Activated naive CD4-positive, alpha-beta T cell treated with anti-CD3 and anti-CD28 coated beads for 36 hours (primary cell): ENCODE measurements around the gene GLE1. TPM values are rescaled to one million over a fixed set of nuclear protein-coding genes. Genes with fewer than 3 reads are reported as not detected.

Experiments used
- CTCF ChIA-PET: fragments of 350-600 bp; sonication (Branson Sonifier 250); formaldehyde crosslinking; loops from one replicate; lab custom pipeline; 2021; ENCODE audit warnings: antibody characterized with exemption; lab: Charles Lee
- DNase-seq: peaks from one replicate; pipeline ENCODE4 v3.0.0-alpha.2; 2020
- H3K27ac Mint-ChIP-seq: one replicate; pipeline ENCODE4 v1.8.0; 2021; ENCODE audit warnings: mild to moderate bottlenecking, mixed read lengths
- H3K27me3 Mint-ChIP-seq: one replicate; pipeline ENCODE4 v1.8.0; 2021; ENCODE audit warnings: low read depth, mixed read lengths
- H3K36me3 Mint-ChIP-seq: one replicate; pipeline ENCODE4 v1.8.0; 2021; ENCODE audit warnings: low read depth, mixed read lengths
- H3K4me1 Mint-ChIP-seq: one replicate; pipeline ENCODE4 v1.8.0; 2021; ENCODE audit warnings: low read depth, mixed read lengths
- H3K4me3 Mint-ChIP-seq: one replicate; pipeline ENCODE4 v1.8.0; 2021; ENCODE audit warnings: mild to moderate bottlenecking, moderate library complexity, mixed read lengths
- H3K9me3 Mint-ChIP-seq: one replicate; pipeline ENCODE4 v1.8.0; 2021; ENCODE audit warnings: mixed read lengths
- intact Hi-C: fragments of 100-400 bp; cut with micrococcal nuclease; formaldehyde crosslinking; loops from one replicate; pipeline ENCODE4 v1.15.1; 2023
- total RNA-seq, 2 experiments: library from RNA; stranded (reverse); gene quantifications; one replicate each; pipeline ENCODE4 v1.2.3, GENCODE V29; 2021

GLE1 gene
- total RNA-seq, 2 experiments from 2014 or later = 48.7 to 51.6 TPM

DNA sequence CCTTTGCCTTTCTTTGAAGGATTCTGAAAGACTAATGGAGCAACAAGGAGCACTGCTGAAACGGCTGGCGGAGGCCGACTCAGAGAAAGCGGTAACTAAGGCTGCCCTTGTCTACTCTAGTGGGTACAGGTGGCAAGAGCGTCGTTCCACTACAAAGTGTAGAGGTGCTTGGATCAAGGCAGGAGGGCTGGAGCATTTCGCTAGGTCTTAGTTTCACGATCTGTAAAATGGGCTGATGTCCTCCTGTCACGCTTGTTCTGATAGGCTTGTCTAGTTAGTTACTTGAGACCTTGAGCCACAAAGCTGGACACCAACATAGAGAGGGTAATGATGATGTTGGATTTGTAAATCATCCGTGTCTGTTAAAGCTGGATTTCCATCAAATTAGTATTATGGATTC, 23.0 kb upstream of the GLE1 start:
- Mint-ChIP-seq H3K9me3 (no peaks in the 10 kb centered on the region), H3K4me3 (no peak overlapping the region), H3K27me3 (no peaks in the 10 kb centered on the region), H3K27ac (no peak overlapping the region), H3K4me1 (no peaks in the 10 kb centered on the region), H3K36me3 (peaks cover 25% of the 10 kb centered on the region)
- intact Hi-C loops = no loop called here
- CTCF ChIA-PET = no interaction called here
- no peak for DNase-seq

DNA sequence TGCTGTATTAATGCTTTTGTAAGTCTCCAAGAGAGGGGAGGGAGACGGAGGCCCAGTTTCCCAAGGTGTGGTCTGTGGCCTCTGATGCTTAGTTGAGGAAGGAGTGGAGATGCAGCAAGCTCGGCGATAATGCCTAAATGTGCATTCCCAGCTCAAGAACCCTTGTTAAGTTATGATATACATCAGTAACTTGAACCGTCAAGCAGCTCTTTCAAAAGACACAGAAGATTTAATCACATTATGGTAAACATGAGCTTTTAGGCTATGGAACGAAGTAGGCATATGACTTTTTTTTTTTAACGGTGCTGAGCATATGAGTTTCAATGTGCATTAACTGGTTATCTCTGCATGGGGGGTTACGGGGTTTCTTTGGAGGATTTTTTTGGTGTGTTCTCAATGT, 22.3 kb upstream of the GLE1 start:
- intact Hi-C loops = no loop called here
- no peaks in the 10 kb centered on the region for H3K4me1 Mint-ChIP-seq
- no peak overlapping the region for H3K4me3 Mint-ChIP-seq
- DNase-seq = no peak
- H3K27me3 Mint-ChIP-seq = no peaks in the 10 kb centered on the region
- peaks cover 29% of the 10 kb centered on the region for H3K36me3 Mint-ChIP-seq
- no peaks in the 10 kb centered on the region for H3K9me3 Mint-ChIP-seq
- H3K27ac Mint-ChIP-seq = no peak overlapping the region
- CTCF ChIA-PET = interaction anchor here (0.6 kb wide), 2 partner anchors 31 to 169 kb away, joined by 3 read pairs; no protein-coding TSS in a partner anchor

GRCh38 chr9:128484686-128485413, 19.7 kb upstream of the GLE1 start:
- H3K4me3 Mint-ChIP-seq = no peak overlapping the region
- H3K9me3 Mint-ChIP-seq = no peaks in the 10 kb centered on the region
- no peaks in the 10 kb centered on the region for H3K4me1 Mint-ChIP-seq
- CTCF ChIA-PET = interaction anchor here (0.5 kb wide), 1 partner anchor 19 kb away, joined by 3 read pairs; no protein-coding TSS in a partner anchor
- peak overlapping the region; percentile 1 for H3K27ac Mint-ChIP-seq
- intact Hi-C loops = no loop called here
- DNase-seq = no peak
- peaks cover 29% of the 10 kb centered on the region for H3K36me3 Mint-ChIP-seq
- no peaks in the 10 kb centered on the region for H3K27me3 Mint-ChIP-seq

DNA sequence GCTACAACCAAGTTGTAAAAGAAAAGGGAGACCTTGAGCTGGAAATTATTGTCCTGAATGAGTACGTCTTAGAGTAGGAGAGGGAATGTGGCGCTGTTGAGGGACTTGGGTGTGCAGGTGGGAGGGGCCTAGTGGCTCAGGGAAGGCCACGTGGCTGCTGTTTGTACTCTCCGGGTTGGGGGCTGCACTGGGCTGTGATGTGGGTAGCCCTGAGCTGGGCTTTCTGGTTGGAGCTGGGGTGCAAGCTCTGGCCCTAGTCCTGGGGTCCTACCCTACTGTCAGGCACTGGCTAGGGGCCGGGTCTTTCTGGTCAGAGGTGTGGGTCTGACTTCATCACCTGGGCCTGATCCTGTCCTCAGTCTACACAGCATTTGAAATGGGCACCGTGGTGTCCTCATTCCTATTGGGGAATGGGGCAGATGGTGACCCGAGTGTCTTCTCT, 19.1 kb upstream of the GLE1 start:
- Mint-ChIP-seq H3K27me3 (no peaks in the 10 kb centered on the region), H3K36me3 (peaks cover 29% of the 10 kb centered on the region), H3K27ac (no peak overlapping the region), H3K4me3 (no peak overlapping the region), H3K9me3 (no peaks in the 10 kb centered on the region), H3K4me1 (no peaks in the 10 kb centered on the region)
- CTCF ChIA-PET = interaction anchor here (0.7 kb wide), 1 partner anchor 45 kb away, joined by 4 read pairs; no protein-coding TSS in a partner anchor
- no peak for DNase-seq
- intact Hi-C loops = no loop called here

DNA sequence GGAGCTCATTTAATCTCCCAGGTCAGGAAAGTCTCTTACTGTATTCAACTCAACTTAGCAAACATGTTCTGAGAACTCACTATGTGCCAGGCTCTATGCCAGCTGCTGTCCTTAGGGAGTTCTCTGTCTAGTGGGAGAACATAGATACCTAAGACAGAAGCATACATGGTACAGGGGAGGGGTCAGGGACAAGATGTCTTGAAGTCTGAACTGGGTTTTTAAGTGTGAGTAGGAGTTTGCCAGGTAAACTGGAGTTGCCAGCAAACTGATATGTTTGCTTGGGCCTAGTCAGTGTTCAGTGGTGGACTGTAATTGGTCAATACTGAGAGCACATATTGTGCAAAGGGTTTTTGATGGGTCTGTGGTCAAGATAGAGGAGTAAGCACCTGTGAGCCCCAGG, 18.3 kb upstream of the GLE1 start:
- Mint-ChIP-seq H3K9me3 (no peaks in the 10 kb centered on the region), H3K27ac (no peak overlapping the region), H3K4me1 (no peaks in the 10 kb centered on the region), H3K27me3 (no peaks in the 10 kb centered on the region), H3K36me3 (peaks cover 31% of the 10 kb centered on the region), H3K4me3 (no peak overlapping the region)
- no peak for DNase-seq
- CTCF ChIA-PET = interaction anchor here (0.6 to 0.7 kb wide), 2 partner anchors 24 to 45 kb away, joined by 3 to 4 read pairs; no protein-coding TSS in a partner anchor
- intact Hi-C loops = no loop called here

DNA sequence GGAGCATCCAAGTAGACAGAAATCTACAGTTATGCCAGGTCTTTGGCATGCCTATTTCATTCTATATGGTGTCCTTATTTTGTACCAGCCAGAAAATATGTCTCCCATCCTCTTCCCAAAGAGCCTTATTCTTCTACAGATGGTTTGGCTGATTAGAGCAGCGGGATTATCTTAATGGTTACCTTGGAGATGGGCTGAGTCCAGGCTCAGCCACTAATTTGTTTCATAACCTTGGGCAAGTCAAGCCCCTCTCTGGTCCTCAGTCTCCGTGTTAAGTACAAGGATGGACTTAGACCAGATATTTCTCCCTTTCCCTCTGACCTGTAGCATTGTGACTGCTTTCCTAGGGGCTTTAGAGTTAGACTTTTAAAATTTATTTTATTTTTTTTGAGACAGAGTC, 11.1 kb upstream of the GLE1 start:
- Mint-ChIP-seq H3K36me3 (peaks cover 22% of the 10 kb centered on the region), H3K4me3 (no peak overlapping the region), H3K4me1 (peaks cover 3% of the 10 kb centered on the region), H3K27ac (no peak overlapping the region), H3K27me3 (no peaks in the 10 kb centered on the region), H3K9me3 (no peaks in the 10 kb centered on the region)
- CTCF ChIA-PET = no interaction called here
- intact Hi-C loops = no loop called here
- DNase-seq = no peak

DNA sequence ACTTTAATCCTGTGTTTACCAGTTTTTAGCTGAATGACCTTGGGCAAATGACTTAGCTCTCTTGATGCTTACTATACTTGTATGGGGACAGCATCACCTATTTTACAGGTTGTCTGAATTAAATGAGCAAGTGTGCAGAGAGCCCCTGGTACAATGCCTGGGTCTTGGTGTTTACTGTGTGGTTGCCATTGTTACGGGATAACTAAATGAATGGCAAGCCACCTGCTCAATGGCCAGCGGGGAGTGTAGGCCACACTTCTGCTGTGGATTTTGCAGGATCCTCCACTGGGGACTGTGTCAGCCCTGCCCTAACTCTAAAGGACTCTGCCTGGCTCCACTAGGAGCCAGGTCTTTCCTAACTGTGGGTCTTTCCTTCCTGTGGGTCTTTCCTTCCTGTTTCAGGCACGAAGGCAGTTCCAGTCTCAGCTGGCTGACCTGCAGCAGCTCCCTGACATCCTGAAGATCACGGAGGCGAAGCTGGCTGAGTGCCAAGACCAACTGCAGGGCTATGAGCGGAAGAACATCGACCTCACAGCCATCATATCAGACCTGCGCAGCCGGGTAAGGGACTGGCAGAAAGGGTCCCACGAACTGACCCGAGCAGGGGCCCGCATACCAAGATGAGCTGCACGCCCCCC, 10.3 kb upstream of the GLE1 start:
- peak; percentile 23 for DNase-seq
- intact Hi-C loops = no loop called here
- Mint-ChIP-seq H3K9me3 (no peaks in the 10 kb centered on the region), H3K4me1 (peaks cover 3% of the 10 kb centered on the region), H3K36me3 (peaks cover 21% of the 10 kb centered on the region), H3K27me3 (no peaks in the 10 kb centered on the region), H3K4me3 (no peak overlapping the region), H3K27ac (no peak overlapping the region)
- CTCF ChIA-PET = no interaction called here

GRCh38 chr9:128494746-128495129, 9.8 kb upstream of the GLE1 start:
- CTCF ChIA-PET = no interaction called here
- H3K36me3 Mint-ChIP-seq = peaks cover 20% of the 10 kb centered on the region
- no peak overlapping the region for H3K4me3 Mint-ChIP-seq
- intact Hi-C loops = no loop called here
- no peak for DNase-seq
- no peaks in the 10 kb centered on the region for H3K9me3 Mint-ChIP-seq
- H3K27ac Mint-ChIP-seq = no peak overlapping the region
- H3K4me1 Mint-ChIP-seq = peaks cover 3% of the 10 kb centered on the region
- H3K27me3 Mint-ChIP-seq = no peaks in the 10 kb centered on the region

DNA sequence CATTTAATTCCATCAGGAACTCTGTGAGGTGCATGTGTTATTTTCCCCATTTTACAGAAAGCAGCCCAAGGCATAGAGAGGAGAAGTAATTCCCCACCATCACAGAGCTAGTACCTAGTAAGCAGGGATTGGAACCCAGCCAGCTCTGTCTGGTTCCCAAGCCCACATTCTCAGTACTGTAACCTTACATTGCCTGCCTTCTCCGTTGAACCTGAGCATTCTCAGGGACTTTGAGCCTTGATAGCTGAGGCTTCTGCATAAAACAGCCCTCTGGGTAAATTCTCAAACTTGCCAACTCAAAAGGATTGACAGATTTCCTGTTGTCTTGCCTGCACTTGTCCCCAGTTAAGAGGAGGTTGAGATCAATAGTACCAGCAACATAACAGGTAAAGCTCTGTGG, 9.2 kb upstream of the GLE1 start:
- H3K4me3 Mint-ChIP-seq = no peak overlapping the region
- H3K27ac Mint-ChIP-seq = peak overlapping the region; percentile 19
- intact Hi-C loops = no loop called here
- no peaks in the 10 kb centered on the region for H3K9me3 Mint-ChIP-seq
- H3K27me3 Mint-ChIP-seq = no peaks in the 10 kb centered on the region
- CTCF ChIA-PET = interaction anchor here (0.6 to 1.1 kb wide), 2 partner anchors 16 to 195 kb away, joined by 3 read pairs; no protein-coding TSS in a partner anchor
- H3K36me3 Mint-ChIP-seq = peaks cover 25% of the 10 kb centered on the region
- DNase-seq = no peak
- peaks cover 3% of the 10 kb centered on the region for H3K4me1 Mint-ChIP-seq

GRCh38 chr9:128495804-128496417, 8.6 kb upstream of the GLE1 start:
- H3K9me3 Mint-ChIP-seq = no peaks in the 10 kb centered on the region
- intact Hi-C loops = no loop called here
- CTCF ChIA-PET = interaction anchor here (1.1 kb wide), 1 partner anchor 16 kb away, joined by 3 read pairs; no protein-coding TSS in a partner anchor
- peaks cover 25% of the 10 kb centered on the region for H3K36me3 Mint-ChIP-seq
- peaks cover 3% of the 10 kb centered on the region for H3K4me1 Mint-ChIP-seq
- no peak overlapping the region for H3K4me3 Mint-ChIP-seq
- peak overlapping the region; percentile 19 for H3K27ac Mint-ChIP-seq
- no peak for DNase-seq
- H3K27me3 Mint-ChIP-seq = no peaks in the 10 kb centered on the region

GRCh38 chr9:128497824-128498610, 6.5 kb upstream of the GLE1 start:
- CTCF ChIA-PET = interaction anchor here (0.6 kb wide), 1 partner anchor 102 kb away, joined by 3 read pairs; no protein-coding TSS in a partner anchor
- no peak overlapping the region for H3K4me3 Mint-ChIP-seq
- H3K9me3 Mint-ChIP-seq = no peaks in the 10 kb centered on the region
- no peak for DNase-seq
- H3K36me3 Mint-ChIP-seq = peaks cover 23% of the 10 kb centered on the region
- H3K4me1 Mint-ChIP-seq = peaks cover 3% of the 10 kb centered on the region
- intact Hi-C loops = no loop called here
- no peaks in the 10 kb centered on the region for H3K27me3 Mint-ChIP-seq
- no peak overlapping the region for H3K27ac Mint-ChIP-seq

DNA sequence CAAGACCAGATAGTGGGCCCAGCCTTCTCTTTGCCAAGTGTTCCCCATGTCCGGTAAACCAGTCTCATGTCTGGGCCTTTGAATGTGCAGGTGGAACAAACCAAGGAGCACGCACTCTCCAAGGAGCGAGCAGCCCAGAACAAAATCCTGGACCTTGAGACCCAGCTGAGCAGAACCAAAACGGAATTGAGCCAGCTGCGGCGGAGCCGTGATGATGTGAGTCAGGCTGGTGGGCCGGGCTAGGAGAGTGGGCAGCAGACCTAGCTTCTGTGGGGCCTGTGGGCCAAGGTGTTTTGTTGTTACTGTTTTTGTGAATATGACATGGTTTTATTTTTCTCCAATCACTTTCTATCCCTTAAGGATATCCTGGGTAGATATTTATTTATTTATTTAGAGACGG, 5.6 kb upstream of the GLE1 start:
- Mint-ChIP-seq H3K9me3 (no peaks in the 10 kb centered on the region), H3K4me1 (peaks cover 6% of the 10 kb centered on the region), H3K27ac (no peak overlapping the region), H3K4me3 (no peak overlapping the region), H3K36me3 (peaks cover 23% of the 10 kb centered on the region), H3K27me3 (no peaks in the 10 kb centered on the region)
- DNase-seq = no peak
- intact Hi-C loops = no loop called here
- CTCF ChIA-PET = no interaction called here
